Upper lobe of left lung (tissue), 4 donors: ENCODE data around the gene CHST5.

Source experiments
- EP300 ChIP-seq, 4 donors: sonication (generic); formaldehyde crosslinking; IDR thresholded peaks; one replicate each; pipeline ENCODE4 v1.5.1; 2017; ENCODE audit warnings: antibody characterized with exemption in 4 of 4, control low read depth in 2 of 4
- POLR2A ChIP-seq, 4 donors: fragments of 450-650 bp; IDR thresholded peaks; one replicate each; pipeline ENCODE4 v1.5.1; 2016 to 2017; ENCODE audit warnings: antibody characterized with exemption in 4 of 4, mild to moderate bottlenecking in 2 of 4
- POLR2AphosphoS5 ChIP-seq, 2 donors: sonication (generic); formaldehyde crosslinking; IDR thresholded peaks; one replicate each; pipeline ENCODE4 v1.5.1; 2017; ENCODE audit warnings: antibody characterized with exemption in 2 of 2
- TF ChIP-seq, protein P1 (sequence below), 6 experiments: fragments of 450-650 bp in 4 of 6; fragments of 200-600 bp in 2 of 6; sonication (generic) in 2 of 6; IDR thresholded peaks; one replicate each; pipeline ENCODE4 v1.5.1; 2016 to 2019; ENCODE audit warnings: antibody characterized with exemption in 6 of 6

DNA sequence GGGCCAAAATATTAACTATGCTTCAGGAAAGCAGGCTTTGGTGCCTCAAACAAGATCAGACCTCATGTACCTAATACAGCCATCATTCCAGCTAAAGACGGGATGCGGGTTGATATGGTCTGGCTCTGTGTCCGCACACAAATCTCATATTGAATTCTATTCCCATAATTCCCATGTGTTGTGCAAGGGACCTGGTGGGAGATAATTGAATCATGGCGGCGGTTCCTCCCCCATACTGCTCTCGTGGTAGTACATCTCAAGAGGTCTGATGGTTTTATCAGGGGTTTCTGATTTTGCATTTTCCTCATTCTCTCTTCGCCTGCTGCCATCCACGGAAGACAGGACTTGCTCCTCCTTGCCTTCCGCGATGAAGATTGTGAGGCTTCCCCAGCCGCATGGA is 21.6 kb downstream of the CHST5 start:
- TF ChIP-seq, protein P1, sequence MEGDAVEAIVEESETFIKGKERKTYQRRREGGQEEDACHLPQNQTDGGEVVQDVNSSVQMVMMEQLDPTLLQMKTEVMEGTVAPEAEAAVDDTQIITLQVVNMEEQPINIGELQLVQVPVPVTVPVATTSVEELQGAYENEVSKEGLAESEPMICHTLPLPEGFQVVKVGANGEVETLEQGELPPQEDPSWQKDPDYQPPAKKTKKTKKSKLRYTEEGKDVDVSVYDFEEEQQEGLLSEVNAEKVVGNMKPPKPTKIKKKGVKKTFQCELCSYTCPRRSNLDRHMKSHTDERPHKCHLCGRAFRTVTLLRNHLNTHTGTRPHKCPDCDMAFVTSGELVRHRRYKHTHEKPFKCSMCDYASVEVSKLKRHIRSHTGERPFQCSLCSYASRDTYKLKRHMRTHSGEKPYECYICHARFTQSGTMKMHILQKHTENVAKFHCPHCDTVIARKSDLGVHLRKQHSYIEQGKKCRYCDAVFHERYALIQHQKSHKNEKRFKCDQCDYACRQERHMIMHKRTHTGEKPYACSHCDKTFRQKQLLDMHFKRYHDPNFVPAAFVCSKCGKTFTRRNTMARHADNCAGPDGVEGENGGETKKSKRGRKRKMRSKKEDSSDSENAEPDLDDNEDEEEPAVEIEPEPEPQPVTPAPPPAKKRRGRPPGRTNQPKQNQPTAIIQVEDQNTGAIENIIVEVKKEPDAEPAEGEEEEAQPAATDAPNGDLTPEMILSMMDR (IDR thresholded peaks at IDR 0.05) = no peak
- TF ChIP-seq POLR2AphosphoS5 (IDR thresholded peaks at IDR 0.05) (no peak), POLR2A (IDR thresholded peaks at IDR 0.05) (no peak), EP300 (IDR thresholded peaks at IDR 0.05) (no peak)
